GM18907 (cell line): ENCODE results near the gene TBX1.

Source experiments
- ATAC-seq: cut with Tn5 transposase; IDR thresholded peaks from one replicate; pipeline ENCODE4 v1.9.1; 2021; ENCODE audit warnings: mild to moderate bottlenecking, moderate library complexity; ENCODE audit not compliant: unreplicated experiment

The TBX1 gene

GRCh38 chr22:19737846-19738663 is 22.5 kb upstream of the TBX1 start:
- no peak for ATAC-seq

- no peak for ATAC-seq
Observed at GRCh38 chr22:19738664-19739447, 21.7 kb upstream of the TBX1 start.

GRCh38 chr22:19739448-19739895 is 21.1 kb upstream of the TBX1 start:
- no peak for ATAC-seq

- ATAC-seq = no peak
Observed at GRCh38 chr22:19739911-19740449, 20.6 kb upstream of the TBX1 start.

GRCh38 chr22:19740586-19740985 is 20.0 kb upstream of the TBX1 start:
- ATAC-seq = no peak

GRCh38 chr22:19741053-19741452 is 19.5 kb upstream of the TBX1 start:
- no peak for ATAC-seq

GRCh38 chr22:19742160-19743066 is 18.2 kb upstream of the TBX1 start:
- ATAC-seq = no peak

GRCh38 chr22:19743081-19743480 is 17.5 kb upstream of the TBX1 start:
- no peak for ATAC-seq

- ATAC-seq = no peak
Observed at GRCh38 chr22:19743651-19744050, 16.9 kb upstream of the TBX1 start.

- no peak for ATAC-seq
Observed at GRCh38 chr22:19744350-19745006, 16.1 kb upstream of the TBX1 start.

GRCh38 chr22:19745155-19746101 is 15.2 kb upstream of the TBX1 start:
- no peak for ATAC-seq

GRCh38 chr22:19746726-19747125 is 13.9 kb upstream of the TBX1 start:
- ATAC-seq = no peak

GRCh38 chr22:19747551-19747950 is 13.0 kb upstream of the TBX1 start:
- ATAC-seq = no peak

- no peak for ATAC-seq
Observed at GRCh38 chr22:19748139-19748538, 12.4 kb upstream of the TBX1 start.

- ATAC-seq = no peak
Observed at GRCh38 chr22:19748991-19749664, 11.4 kb upstream of the TBX1 start.

- ATAC-seq = no peak
Observed at GRCh38 chr22:19749876-19750275, 10.7 kb upstream of the TBX1 start.

- no peak for ATAC-seq
Observed at GRCh38 chr22:19750507-19751490, 9.8 kb upstream of the TBX1 start.
